Adrenal gland (tissue), 12 donors: Measurements from ENCODE around the gene C1QTNF8. TPM values are rescaled to one million over a fixed set of nuclear protein-coding genes. Genes with fewer than 3 reads are reported as not detected.

Experiments used
- DNase-seq, 7 donors: peaks; one replicate each; pipeline ENCODE4 v3.0.0-alpha.2; 2019 to 2020
- H3K27ac ChIP-seq, 5 donors: fragments of 200-600 bp; sonication (generic) in 4 of 5; 1 replicate in 3 of 5; 2 replicates in 2 of 5; pipeline versions ENCODE4 v1.5.1 to v1.8.0; 2016 to 2020; ENCODE audit warnings: mild to moderate bottlenecking in 1 of 5
- H3K27me3 ChIP-seq: fragments of 200-600 bp; 2 replicates; pipeline ENCODE4 v1.8.0; 2021
- H3K36me3 ChIP-seq, 2 donors: fragments of 200-600 bp; replicated peaks in 1 of 2; 1 replicate in 1 of 2; 2 replicates in 1 of 2; pipeline versions ENCODE4 v1.5.1 to v1.8.0; 2018 to 2022
- H3K4me1 ChIP-seq, 2 donors: fragments of 200-600 bp; replicated peaks in 1 of 2; 1 replicate in 1 of 2; 2 replicates in 1 of 2; pipeline versions ENCODE4 v1.5.1 to v1.8.0; 2018 to 2021
- H3K4me3 ChIP-seq, 4 donors: fragments of 200-600 bp; sonication (generic) in 3 of 4; one replicate each; pipeline ENCODE4 v1.5.1; 2016 to 2018
- H3K9me3 ChIP-seq, 3 donors: fragments of 200-600 bp; sonication (generic) in 1 of 3; replicated peaks in 1 of 3; 1 replicate in 2 of 3; 2 replicates in 1 of 3; pipeline versions ENCODE4 v1.5.1 to v1.8.0; 2016 to 2021
- CTCF ChIP-seq, 6 experiments: fragments of 450-650 bp in 4 of 6; fragments of 200-600 bp in 2 of 6; sonication (generic) in 1 of 6; IDR thresholded peaks; 1 replicate in 5 of 6; 2 replicates in 1 of 6; pipeline versions ENCODE4 v1.5.1 to v1.8.0; 2016 to 2021; ENCODE audit warnings: antibody characterized with exemption in 6 of 6, mild to moderate bottlenecking in 2 of 6, moderate library complexity in 1 of 6
- POLR2A ChIP-seq, 2 donors: fragments of 450-650 bp; IDR thresholded peaks; one replicate each; pipeline ENCODE4 v1.6.1; 2017; ENCODE audit warnings: antibody characterized with exemption in 2 of 2, mild to moderate bottlenecking in 2 of 2, moderate library complexity in 1 of 2
- WGBS, 4 donors: extraction: QIAGEN DNeasy Blood & Tissue Kit in 2 of 4; methylation state at CpG; one replicate each; pipeline versions ENCODE4 v1.1.5 to v1.1.7; 2013 to 2017; 5-methylcytosine and 5-hydroxymethylcytosine counted together
- intact Hi-C, 2 donors: fragments of 100-400 bp; cut with DNase I; formaldehyde crosslinking; loops; one replicate each; pipeline versions ENCODE4 v1.14.1 to v1.15.0; 2022 to 2023
- polyA plus RNA-seq, 3 donors: library from polyadenylated mRNA; stranded (reverse); fragments of 200-250 nt in 2 of 3; fragments of 350-450 nt in 1 of 3; fragmentation: Illumina TruSeq in 1 of 3; extraction: RNeasy Lipid Tissue Mini Kit (QIAGEN cat#74804) in 1 of 3; gene quantifications; one replicate each; pipeline ENCODE4 v1.2.3, GENCODE V29; 2013 to 2014
- total RNA-seq, 9 donors: library from RNA; depleted of rRNA in 4 of 9; stranded (reverse); fragments of >200 nt in 4 of 9; fragments of 120-200 nt in 1 of 9; fragmentation: NEBNext Ultra II Directional in 1 of 9; extraction: Animal tissue kit (Norgen Biotek cat#: 25700) in 1 of 9; gene quantifications; one replicate each; pipeline versions ENCODE4 v1.1.0 to v1.2.4, GENCODE V29; 2013 to 2023
- donor health status: healthy with polysubstance abuse.
- donor health status: Bipolar disorder and iron deficiency.
- donor health status: DM: yes; HTN: yes; CAD: no.
- donor health status: DM: no; HTN: no; CAD: no.
- donor health status: DM: no; HTN: no; CAD: no.
- donor health status: DM: yes; HTN: yes; CAD: no.

The C1QTNF8 gene
- total and polyA plus RNA-seq, 12 donors, result 0.14 to 0.64 (median 0.25) TPM; not detected in 8

- Histone ChIP-seq H3K36me3 (no peaks in the 10 kb centered on the region), H3K27me3 (no peaks in the 10 kb centered on the region), H3K9me3 (no peaks in the 10 kb centered on the region), H3K4me3 (no peak overlapping the region), H3K27ac (no peak overlapping the region), H3K4me1 (no peaks in the 10 kb centered on the region)
- 48 to 74% (median 62%) methylated on average over 4 to 20 of the region's 20 CpGs for WGBS, 4 donors
- intact Hi-C loops, result no loop called here
- DNase-seq, result no peak
- TF ChIP-seq POLR2A (IDR thresholded peaks at IDR 0.05) (no peak), CTCF (IDR thresholded peaks at IDR 0.05) (no peak)
Measured at GRCh38 chr16:1062895-1063294, 33.1 kb downstream of the C1QTNF8 start.

DNA sequence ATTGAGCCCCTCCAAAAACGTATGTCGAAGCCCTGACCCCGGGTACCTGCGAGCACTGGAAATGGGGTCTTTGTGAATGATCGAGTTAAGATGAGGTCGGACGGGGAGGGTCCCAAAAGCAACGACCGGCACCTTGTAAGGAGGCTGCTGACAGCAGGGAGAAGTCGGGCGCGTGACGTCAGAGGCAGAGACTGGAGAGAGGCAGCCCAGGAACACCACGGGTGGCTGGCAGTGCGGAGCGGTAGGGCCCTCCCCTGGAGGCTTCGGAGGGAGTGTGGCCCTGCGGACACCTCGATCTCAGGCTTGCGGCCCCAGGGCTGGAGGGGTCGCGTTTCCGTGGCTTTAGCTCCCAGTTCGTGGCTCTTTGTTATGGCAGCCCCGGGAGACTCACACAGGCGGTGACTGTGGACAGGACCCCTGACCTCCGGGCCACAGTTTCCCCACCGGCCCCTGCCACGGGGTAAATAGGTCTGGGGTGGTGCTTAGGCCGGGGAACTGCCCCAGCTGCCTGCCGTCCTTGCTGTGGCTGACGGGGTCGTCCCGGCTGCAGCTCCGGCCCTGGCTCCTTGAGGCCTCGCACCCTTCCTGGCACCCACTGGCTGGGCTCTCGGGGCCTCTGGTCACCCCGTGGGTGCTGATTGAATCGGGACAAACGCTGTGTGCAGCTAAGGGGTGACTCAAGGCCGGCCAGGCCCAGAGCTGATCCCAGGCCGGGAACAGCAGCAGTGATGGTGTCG, 34.1 kb downstream of the C1QTNF8 start:
- DNase-seq, result no peak
- no peak for TF ChIP-seq POLR2A (IDR thresholded peaks at IDR 0.05)
- TF ChIP-seq CTCF (IDR thresholded peaks at IDR 0.05), result no peak

GRCh38 chr16:1060416-1061340, 35.4 kb downstream of the C1QTNF8 start:
- TF ChIP-seq POLR2A (IDR thresholded peaks at IDR 0.05) (no peak), CTCF (IDR thresholded peaks at IDR 0.05) (no peak)
- WGBS, 4 donors, result 78 to 83% (median 80%) methylated on average over 20 to 42 of the region's 42 CpGs
- Histone ChIP-seq H3K27ac (no peak overlapping the region), H3K27me3 (peaks cover 9% of the 10 kb centered on the region), H3K36me3 (no peaks in the 10 kb centered on the region), H3K4me1 (no peaks in the 10 kb centered on the region), H3K4me3 (no peak overlapping the region), H3K9me3 (no peaks in the 10 kb centered on the region)
- DNase-seq, result no peak
- intact Hi-C loops, result no loop called here

More for the DNA sequence above, 34.1 kb downstream of the C1QTNF8 start:
- Histone ChIP-seq H3K4me1 (no peaks in the 10 kb centered on the region), H3K27me3 (peaks cover 8% of the 10 kb centered on the region), H3K36me3 (no peaks in the 10 kb centered on the region), H3K27ac (no peak overlapping the region), H3K4me3 (no peak overlapping the region), H3K9me3 (no peaks in the 10 kb centered on the region)
- intact Hi-C loops, result no loop called here
- 78 to 85% (median 84%) methylated on average over 18 to 43 of the region's 43 CpGs for WGBS, 4 donors

DNA sequence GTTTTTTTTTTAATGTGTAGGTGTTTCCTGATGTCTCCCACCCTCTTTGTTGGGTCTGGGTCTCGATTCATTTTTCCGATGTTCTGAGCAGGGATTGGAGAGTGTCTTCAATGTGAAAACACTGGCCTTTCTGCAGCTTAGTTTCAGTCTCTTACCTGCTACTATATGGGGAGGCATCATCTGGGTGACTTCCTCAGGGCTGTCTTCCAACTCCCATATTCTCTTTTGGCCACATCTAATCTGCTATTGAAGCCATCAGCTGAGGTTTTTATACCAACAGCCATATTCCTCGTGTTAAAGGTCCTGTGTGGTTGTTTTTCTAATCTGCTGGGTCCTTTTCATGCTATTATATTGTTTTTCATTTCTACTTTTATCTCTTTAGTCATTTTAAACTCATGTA, 36.7 kb downstream of the C1QTNF8 start:
- H3K4me1 ChIP-seq, result no peaks in the 10 kb centered on the region
- no peaks in the 10 kb centered on the region for H3K9me3 ChIP-seq
- no peak overlapping the region for H3K27ac ChIP-seq
- peaks cover 9% of the 10 kb centered on the region for H3K27me3 ChIP-seq
- no peaks in the 10 kb centered on the region for H3K36me3 ChIP-seq
- DNase-seq, result no peak
- intact Hi-C loops, result loop anchor here (5.0 to 10.0 kb wide), 3 partner anchors 247 to 347 kb away; partner anchors contain the start of gene METRN (in 1 of the 2)
- 84 to 92% (median 90%) methylated on average over 3 of the region's 3 CpGs for WGBS, 4 donors
- no peak overlapping the region for H3K4me3 ChIP-seq
- no peak for TF ChIP-seq POLR2A (IDR thresholded peaks at IDR 0.05)
- no peak for TF ChIP-seq CTCF (IDR thresholded peaks at IDR 0.05)
